DOHH2 (cell line): ENCODE measurements around the gene UMODL1.

Source experiments
- H3F3A ChIP-seq: fragments of 200-600 bp; sonication (generic), shearing (Covaris generic); 2 replicates; pipeline ENCODE4 v1.6.0; 2016; ENCODE audit warnings: antibody characterized with exemption, mild to moderate bottlenecking; ENCODE audit not compliant: control insufficient read depth, insufficient read depth
- H3K27ac ChIP-seq: fragments of 200-600 bp; sonication (generic); 2 replicates; pipeline ENCODE4 v1.5.1; 2014; ENCODE audit warnings: low read depth, mild to moderate bottlenecking, low read length, moderate library complexity
- H3K27me3 ChIP-seq: fragments of 200-600 bp; sonication (generic); 2 replicates; pipeline ENCODE4 v1.6.1; 2014; ENCODE audit warnings: mild to moderate bottlenecking, low read length, mixed read lengths; ENCODE audit not compliant: control insufficient read depth
- H3K36me3 ChIP-seq: fragments of 200-600 bp; sonication (generic); 2 replicates; pipeline ENCODE4 v1.6.1; 2014; ENCODE audit warnings: mild to moderate bottlenecking, low read length, moderate library complexity, mixed read lengths; ENCODE audit not compliant: control insufficient read depth
- H3K4me1 ChIP-seq: fragments of 200-600 bp; sonication (generic); 2 replicates; pipeline ENCODE4 v1.6.1; 2014; ENCODE audit warnings: mild to moderate bottlenecking, low read length, mixed read lengths; ENCODE audit not compliant: control insufficient read depth
- H3K4me2 ChIP-seq: fragments of 200-600 bp; sonication (generic); 2 replicates; pipeline ENCODE4 v1.6.0; 2014; ENCODE audit warnings: mild to moderate bottlenecking, low read length, moderate library complexity
- H3K4me3 ChIP-seq: fragments of 200-600 bp; sonication (generic); 2 replicates; pipeline ENCODE4 v1.5.1; 2014; ENCODE audit warnings: mild to moderate bottlenecking, low read length, mixed read lengths
- H3K79me2 ChIP-seq: fragments of 200-600 bp; sonication (generic); 2 replicates; pipeline ENCODE4 v1.6.1; 2014; ENCODE audit warnings: mild to moderate bottlenecking, low read length, mixed read lengths; ENCODE audit not compliant: control insufficient read depth
- H3K9me2 ChIP-seq: fragments of 200-600 bp; sonication (generic); replicated peaks from 2 replicates; pipeline ENCODE4 v1.6.1; 2014; ENCODE audit warnings: mild to moderate bottlenecking, low read length, mixed read lengths; ENCODE audit not compliant: control insufficient read depth
- H3K9me3 ChIP-seq: fragments of 200-600 bp; sonication (generic); 2 replicates; pipeline ENCODE4 v1.6.1; 2014; ENCODE audit warnings: antibody characterized with exemption, low read length, mixed read lengths; ENCODE audit not compliant: control insufficient read depth, insufficient read depth
- H4K20me1 ChIP-seq: fragments of 200-600 bp; sonication (generic); 2 replicates; pipeline ENCODE4 v1.6.0; 2014; ENCODE audit warnings: low read depth, mild to moderate bottlenecking, antibody characterized with exemption, low read length, moderate library complexity; ENCODE audit not compliant: control insufficient read depth, insufficient read depth
- CTCF ChIP-seq: fragments of 200-600 bp; sonication (generic); IDR thresholded peaks from one replicate; pipeline ENCODE4 v1.5.1; 2014; ENCODE audit warnings: antibody characterized with exemption, mild to moderate bottlenecking, low read depth, low read length; ENCODE audit not compliant: poor library complexity, severe bottlenecking
- EZH2phosphoT487 ChIP-seq: fragments of 200-600 bp; sonication (generic); IDR thresholded peaks from 2 replicates; pipeline ENCODE4 v1.6.1; 2017; ENCODE audit warnings: borderline replicate concordance, mild to moderate bottlenecking, antibody characterized with exemption, low read length, moderate library complexity, mixed read lengths

Gene UMODL1

GRCh38 chr21:42160111-42160721 lies 89.1 kb downstream of the UMODL1 start:
- H3K4me3 ChIP-seq: no peak overlapping the region
- H3F3A ChIP-seq: no peaks in the 10 kb centered on the region
- peaks cover 8% of the 10 kb centered on the region for H3K4me1 ChIP-seq
- TF ChIP-seq CTCF: no peak
- no peak for TF ChIP-seq EZH2phosphoT487
- no peaks in the 10 kb centered on the region for H3K79me2 ChIP-seq
- H3K27ac ChIP-seq: no peak overlapping the region
- peaks cover 11% of the 10 kb centered on the region for H3K27me3 ChIP-seq
- no peaks in the 10 kb centered on the region for H3K36me3 ChIP-seq
- H3K4me2 ChIP-seq: no peak overlapping the region
- H3K9me3 ChIP-seq: no peaks in the 10 kb centered on the region
- no peaks in the 10 kb centered on the region for H4K20me1 ChIP-seq
- H3K9me2 ChIP-seq: no peaks in the 10 kb centered on the region

GRCh38 chr21:42160765-42161164 lies 89.6 kb downstream of the UMODL1 start:
- no peak for TF ChIP-seq EZH2phosphoT487
- TF ChIP-seq CTCF: no peak
- Histone ChIP-seq H3K36me3 (no peaks in the 10 kb centered on the region), H3K27ac (no peak overlapping the region), H3K9me2 (no peaks in the 10 kb centered on the region), H3K4me1 (peaks cover 8% of the 10 kb centered on the region), H3K9me3 (no peaks in the 10 kb centered on the region), H3K79me2 (no peaks in the 10 kb centered on the region), H3K4me3 (no peak overlapping the region), H3K4me2 (no peak overlapping the region), H4K20me1 (no peaks in the 10 kb centered on the region), H3F3A (no peaks in the 10 kb centered on the region), H3K27me3 (peaks cover 6% of the 10 kb centered on the region)

GRCh38 chr21:42161401-42161955 lies 90.4 kb downstream of the UMODL1 start:
- Histone ChIP-seq H3K27ac (no peak overlapping the region), H3K4me3 (no peak overlapping the region), H4K20me1 (no peaks in the 10 kb centered on the region), H3K9me2 (no peaks in the 10 kb centered on the region), H3K4me2 (no peak overlapping the region), H3K4me1 (peaks cover 8% of the 10 kb centered on the region), H3K79me2 (no peaks in the 10 kb centered on the region), H3K27me3 (peaks cover 3% of the 10 kb centered on the region; the same call in 1 of the 2 replicates), H3F3A (no peaks in the 10 kb centered on the region), H3K36me3 (no peaks in the 10 kb centered on the region), H3K9me3 (no peaks in the 10 kb centered on the region)
- TF ChIP-seq CTCF (no peak), EZH2phosphoT487 (no peak)
